Endometrium (tissue), 2 donors: ENCODE results near the gene DHRS3.

Experiments used
- FAIRE-seq: peaks from 2 replicates; lab custom pipeline; 2012; peaks lifted over from hg19 to GRCh38; lab: Jason Lieb, UNC
- donor health status: control.
- donor health status: control.

DHRS3 gene

DNA sequence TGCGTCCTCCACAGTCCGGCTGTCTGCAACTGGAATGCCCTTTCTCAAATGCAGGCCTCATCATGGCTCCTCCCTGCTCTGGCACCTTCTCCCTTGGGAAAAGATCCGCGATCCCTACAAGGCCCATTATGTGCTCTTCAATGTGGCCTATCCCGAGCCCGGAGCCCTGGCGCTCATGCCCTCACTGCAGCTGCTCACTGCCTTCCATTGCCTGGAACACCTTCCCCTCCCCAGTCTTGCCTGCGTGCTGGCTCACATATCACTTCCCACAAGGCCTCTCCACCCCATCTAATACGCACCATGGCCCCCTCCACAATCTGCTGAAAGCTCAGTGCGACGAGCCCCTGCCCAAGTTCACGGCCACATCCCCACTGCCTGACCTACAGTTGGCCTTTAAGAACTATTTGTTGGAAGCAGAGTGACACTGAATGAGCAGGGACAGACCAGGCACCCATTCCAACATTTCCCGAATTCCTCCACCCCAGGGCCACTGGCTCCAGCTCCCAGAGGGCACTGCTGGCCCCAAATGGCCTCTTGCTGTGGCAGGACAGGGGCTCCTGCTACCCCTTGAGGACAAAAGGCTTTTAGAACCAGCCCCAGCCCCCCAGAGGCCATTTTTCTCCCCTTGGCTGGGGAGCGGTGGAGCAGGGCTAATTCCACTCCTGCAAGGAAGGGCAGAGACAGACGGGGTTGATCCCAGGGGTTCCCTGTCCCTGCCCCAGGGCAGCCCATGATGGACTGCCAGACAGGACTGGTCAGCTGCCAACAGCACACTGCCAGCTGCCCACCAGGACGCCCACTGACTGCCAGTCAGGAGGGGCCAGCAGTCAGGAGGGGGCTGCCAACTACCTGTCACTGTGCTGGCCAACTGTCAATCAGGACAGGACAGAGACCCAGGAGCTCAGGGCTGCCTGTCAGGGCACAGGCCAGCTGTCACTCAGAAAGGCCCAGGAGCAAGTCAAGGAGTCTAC lies 64.8 kb downstream of the DHRS3 start:
- no peak for FAIRE-seq

DNA sequence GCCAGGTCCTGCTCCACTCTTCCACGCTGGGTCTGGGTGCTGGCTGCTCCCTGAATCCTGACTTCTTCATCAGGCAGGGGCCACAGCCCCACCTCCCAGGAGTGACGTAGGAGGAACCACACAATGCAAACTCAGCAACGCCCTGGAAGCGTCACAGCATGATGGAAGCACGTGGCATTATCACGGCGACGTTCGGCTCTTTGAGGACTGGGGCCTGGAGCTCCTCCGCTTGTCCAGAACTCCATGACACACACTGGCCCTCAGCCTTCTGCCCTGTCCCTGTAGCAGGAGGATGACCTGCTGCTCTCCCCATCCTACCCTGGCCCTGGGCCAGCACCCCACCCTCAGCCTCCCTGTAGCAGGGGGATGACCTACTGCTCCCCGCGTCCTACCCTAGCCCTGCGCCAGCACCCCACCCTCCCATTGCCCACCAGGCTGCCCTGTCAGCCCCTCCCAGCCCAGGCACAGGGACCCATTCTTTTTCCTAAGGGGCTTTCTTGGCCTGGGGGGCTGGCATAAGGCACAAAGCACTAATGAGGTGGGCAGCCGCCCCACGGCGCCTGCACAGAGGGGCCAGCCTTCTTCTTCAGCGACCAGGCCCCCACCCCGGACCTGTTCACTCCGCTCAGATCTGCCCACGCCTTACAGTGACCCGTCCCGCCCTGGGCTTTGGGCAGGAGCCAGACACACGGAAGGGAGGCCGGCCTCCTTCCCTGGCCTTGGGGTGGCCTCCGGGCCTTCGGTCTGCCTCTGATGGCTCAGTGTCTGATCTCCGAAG lies 65.7 kb downstream of the DHRS3 start:
- FAIRE-seq, result no peak

DNA sequence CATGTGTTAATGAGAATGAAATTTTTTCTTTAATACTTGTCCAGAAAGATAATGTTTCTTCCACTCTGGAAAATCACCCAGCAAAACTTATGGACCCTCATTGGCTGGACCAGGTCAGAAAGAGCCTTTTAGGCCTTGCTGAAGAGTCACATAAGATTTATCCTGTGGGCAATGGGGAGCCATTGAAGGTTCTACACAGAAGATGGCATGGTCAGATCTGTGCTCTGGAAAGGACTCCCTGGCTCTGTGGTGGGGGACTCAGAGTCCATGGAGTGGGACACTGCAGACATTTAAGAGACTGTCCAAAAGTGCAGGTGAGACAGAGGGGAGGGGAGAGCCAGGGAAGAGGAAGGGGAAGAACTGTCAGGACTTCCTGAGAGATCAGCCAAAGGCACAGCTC lies 66.4 kb downstream of the DHRS3 start:
- no peak for FAIRE-seq

- peak; percentile 96 for FAIRE-seq
Observed at GRCh38 chr1:12549460-12550349, 68.3 kb downstream of the DHRS3 start.

- FAIRE-seq, result no peak
Observed at GRCh38 chr1:12548973-12549459, 69.0 kb downstream of the DHRS3 start.

DNA sequence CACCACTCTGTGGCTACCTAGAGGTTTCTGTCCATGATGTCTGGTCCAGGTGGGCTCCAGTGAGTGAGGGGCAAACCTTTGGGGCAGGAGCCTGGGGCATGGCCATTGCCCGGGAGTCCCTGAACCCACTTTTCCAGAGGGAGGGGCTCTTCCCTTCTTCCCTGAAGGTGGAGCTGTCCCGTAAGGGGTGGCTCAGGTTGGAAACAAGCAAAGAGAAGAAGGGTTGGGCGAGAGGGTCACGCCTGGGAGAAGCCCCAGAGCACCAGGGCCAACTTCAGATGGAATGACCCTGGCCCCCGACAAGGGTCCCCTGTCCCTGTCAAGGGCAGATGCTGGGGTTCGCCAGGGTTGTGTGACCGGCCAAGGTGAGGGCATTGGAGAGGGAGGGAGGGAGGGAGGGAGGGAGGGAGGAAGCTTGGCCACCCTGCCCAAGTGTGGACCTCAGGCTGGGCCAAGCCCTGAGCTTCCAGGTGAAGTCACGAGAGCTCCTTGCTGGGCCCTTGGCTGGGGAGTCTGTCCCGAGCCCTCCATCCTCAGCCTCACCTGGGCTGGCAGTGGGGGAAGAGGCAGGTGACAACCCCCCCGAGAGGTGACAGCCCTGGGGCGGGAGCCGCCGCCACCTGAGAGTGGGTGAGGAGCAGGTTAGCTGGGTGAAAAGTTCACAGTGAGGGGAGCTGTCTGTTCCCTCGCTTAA lies 69.6 kb downstream of the DHRS3 start:
- no peak for FAIRE-seq

DNA sequence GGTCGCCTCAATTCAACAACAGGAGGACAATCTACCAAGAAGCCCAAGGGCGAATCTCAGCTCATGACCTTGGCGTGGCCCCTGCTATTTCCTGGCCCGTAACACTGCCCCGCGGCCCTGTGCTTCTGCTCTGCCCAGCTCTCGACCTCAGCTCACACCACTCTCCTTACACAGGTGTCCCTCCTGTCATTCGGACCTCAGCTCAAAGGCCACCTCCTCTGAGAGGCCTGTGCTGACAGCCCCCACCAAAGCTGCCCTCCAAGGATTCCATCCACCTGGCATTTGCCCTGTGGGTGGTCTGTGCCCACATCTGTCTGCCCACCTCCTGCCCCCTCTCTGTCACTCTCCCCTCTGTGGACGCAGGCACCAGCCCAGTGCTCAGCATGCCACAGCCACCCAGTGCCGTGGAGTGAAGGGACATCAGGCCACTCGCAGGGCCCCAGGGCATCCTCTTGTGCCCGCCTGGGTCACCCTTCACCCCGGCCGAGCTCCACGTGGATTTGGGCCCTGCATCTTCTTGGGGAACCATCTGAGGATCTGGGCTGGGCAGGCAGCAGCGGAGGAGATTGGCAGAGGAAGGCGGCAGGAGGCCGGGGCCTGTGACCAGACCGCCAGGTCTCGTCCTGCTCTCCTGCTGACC lies 70.3 kb downstream of the DHRS3 start:
- no peak for FAIRE-seq

DNA sequence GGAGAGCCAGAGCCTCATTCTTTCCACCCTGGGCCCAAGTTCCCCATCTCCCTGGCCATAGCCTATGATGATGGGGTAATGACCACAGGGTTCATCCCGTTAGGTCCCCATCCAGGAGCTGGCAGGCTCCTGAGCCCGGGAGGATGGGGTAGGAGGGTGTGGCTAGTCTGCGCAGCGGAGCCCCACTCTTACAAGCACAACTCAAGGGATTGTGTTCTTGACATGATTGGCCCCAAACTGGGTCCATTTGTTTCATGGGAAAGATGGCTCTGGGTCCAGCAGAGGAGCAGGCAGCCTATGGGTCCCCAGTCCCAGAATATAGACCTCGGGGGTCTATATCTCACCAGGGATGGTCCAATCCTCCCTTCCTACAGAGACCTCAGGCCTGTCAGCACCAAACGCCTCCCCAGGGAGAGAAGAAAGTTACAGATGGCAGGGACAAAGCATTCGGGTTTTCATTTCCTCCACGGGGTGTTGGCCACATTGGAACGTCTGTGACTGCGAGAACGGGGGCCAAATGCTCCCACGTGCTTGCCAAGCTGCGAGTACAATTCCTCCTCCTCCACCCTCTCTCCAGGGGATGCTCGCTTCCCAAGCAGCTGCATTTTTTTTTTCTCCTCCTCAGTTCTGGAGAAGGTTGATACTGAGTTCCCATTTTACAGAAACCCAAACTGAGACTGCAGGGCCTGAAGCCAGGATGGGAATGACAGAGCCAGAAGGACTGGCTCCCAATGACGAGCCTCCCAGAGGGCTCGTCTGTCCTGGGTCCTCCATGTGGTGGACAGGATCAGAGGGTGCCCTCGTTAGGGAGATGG lies 71.0 kb downstream of the DHRS3 start:
- no peak for FAIRE-seq

- FAIRE-seq, result no peak
Observed at GRCh38 chr1:12544992-12545391, 73.0 kb downstream of the DHRS3 start.

- FAIRE-seq, result no peak
Observed at GRCh38 chr1:12544357-12544756, 73.7 kb downstream of the DHRS3 start.

GRCh38 chr1:12543740-12544154 lies 74.3 kb downstream of the DHRS3 start:
- FAIRE-seq, result peak; percentile 15

GRCh38 chr1:12542616-12543592 lies 75.1 kb downstream of the DHRS3 start:
- no peak for FAIRE-seq

DNA sequence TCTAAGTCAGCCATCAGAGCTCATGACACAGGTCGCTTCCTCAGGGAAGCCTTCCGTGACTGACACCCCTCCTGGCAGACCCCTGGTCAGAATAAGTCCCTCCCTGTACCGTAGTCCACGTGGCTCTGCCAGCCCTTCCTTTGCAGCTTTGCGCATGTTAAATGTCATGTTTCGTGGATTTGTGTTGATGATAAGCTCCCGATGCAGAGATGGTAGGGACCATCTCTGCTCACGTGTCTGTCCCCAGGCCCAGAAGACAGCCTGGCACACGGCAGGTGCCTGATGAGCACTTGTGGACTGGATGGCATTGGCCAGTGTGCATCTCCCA lies 75.9 kb downstream of the DHRS3 start:
- no peak for FAIRE-seq

DNA sequence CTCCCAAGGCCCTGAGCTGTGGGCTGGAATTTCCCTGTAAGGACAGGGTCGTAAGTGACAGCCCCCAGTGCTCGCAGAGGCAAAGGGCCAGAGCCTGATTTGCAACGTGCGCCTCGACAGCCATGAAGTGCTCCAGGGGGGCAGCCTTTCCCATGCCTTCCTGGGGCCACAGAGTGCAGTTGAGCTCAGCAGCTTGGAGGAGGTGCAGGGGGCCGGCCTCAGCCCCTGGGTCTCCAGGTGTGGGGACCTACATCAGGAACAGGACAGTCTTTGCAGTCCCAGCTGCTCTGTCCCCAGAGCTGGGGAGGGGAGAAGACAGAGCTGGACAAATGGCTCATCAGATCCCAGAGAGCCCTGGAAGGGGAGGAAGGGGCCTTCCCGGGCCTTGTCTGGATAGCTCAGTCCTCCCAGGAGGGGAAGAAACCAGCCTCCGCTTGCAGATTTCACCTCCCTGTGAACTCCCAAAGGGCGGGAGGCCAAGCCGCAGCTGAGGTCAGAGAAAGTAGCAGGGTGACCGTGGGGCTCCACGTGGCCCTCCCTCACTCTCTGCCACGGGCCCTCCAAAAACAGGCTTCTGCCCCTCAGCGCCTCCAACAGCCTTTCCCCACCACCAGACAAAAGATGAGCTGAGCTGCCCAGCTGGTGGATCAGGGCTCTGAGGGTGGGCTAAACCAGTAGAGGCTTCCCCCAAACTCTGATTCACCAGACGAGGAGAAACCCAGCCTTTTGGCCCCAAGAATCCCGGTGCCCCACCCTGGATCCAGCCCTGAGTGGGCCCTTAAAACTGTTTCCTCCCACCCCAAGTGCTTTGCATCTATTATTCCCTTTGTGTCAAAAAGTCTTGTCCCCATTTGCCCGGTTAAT lies 76.5 kb downstream of the DHRS3 start:
- FAIRE-seq, result no peak

GRCh38 chr1:12540580-12541273 lies 77.3 kb downstream of the DHRS3 start:
- no peak for FAIRE-seq

GRCh38 chr1:12539705-12540579 lies 78.1 kb downstream of the DHRS3 start:
- no peak for FAIRE-seq
